ENCODE results near the gene EPHA4. TPM values are rescaled to one million over a fixed set of nuclear protein-coding genes. Genes with fewer than 3 reads are reported as not detected.

The EPHA4 gene
- total RNA-seq, 1 experiment from 2014 or later: 3.2 TPM

DNA sequence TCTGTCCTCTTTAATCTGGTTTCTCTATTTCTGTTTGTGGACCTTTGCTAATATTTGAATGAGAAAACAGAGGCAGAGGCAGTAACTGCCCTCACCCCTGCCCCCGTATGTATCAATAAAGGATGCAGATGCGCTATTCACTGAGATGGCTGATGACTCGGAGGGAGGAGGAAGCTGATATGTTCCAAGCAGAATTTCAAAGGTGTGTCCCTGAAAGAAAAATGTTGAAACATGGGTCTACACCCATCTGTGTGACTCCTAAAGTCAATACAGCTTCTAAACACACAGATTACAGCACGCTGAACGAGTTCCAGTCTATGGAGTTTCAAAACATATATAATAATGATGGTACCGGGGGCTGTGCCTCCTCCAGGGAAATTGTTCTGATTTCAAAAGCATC is 38.8 kb downstream of the EPHA4 start:
- DNase-seq: no peak
- peaks cover 22% of the 10 kb centered on the region for H3K4me1 Mint-ChIP-seq (ENCODE audit: low read depth, unreplicated experiment)

DNA sequence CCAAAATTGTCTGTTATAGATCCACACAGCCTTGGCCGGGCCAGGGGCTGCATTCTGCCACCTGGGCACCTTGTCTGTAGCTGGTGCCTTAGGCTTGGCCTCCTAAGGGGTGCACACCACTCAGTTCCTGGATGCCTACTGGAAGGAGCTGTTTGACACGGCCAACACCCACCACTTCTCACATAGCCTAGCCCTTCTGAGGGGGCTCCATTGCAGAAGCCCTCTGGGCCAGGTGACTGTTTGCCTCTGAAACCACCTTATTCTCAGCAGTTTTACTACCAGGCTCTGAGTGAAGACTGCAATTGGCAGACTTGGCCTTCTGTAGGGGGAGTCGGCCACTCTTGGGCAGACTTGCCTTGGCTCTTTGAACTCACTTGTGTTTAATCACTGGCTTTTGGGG is 39.5 kb downstream of the EPHA4 start:
- CTCF ChIA-PET: no interaction called here
- TF ChIP-seq, protein P1, sequence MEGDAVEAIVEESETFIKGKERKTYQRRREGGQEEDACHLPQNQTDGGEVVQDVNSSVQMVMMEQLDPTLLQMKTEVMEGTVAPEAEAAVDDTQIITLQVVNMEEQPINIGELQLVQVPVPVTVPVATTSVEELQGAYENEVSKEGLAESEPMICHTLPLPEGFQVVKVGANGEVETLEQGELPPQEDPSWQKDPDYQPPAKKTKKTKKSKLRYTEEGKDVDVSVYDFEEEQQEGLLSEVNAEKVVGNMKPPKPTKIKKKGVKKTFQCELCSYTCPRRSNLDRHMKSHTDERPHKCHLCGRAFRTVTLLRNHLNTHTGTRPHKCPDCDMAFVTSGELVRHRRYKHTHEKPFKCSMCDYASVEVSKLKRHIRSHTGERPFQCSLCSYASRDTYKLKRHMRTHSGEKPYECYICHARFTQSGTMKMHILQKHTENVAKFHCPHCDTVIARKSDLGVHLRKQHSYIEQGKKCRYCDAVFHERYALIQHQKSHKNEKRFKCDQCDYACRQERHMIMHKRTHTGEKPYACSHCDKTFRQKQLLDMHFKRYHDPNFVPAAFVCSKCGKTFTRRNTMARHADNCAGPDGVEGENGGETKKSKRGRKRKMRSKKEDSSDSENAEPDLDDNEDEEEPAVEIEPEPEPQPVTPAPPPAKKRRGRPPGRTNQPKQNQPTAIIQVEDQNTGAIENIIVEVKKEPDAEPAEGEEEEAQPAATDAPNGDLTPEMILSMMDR (IDR thresholded peaks at IDR 0.05; ENCODE audit: unreplicated experiment): no peak
- H3K4me3 Mint-ChIP-seq (ENCODE audit: low read depth, unreplicated experiment): no peak overlapping the region
- no peaks in the 10 kb centered on the region for H3K27me3 Mint-ChIP-seq (ENCODE audit: unreplicated experiment)
- BruUV-seq (replicated peaks): no TSS peak
- intact Hi-C loops (cut with micrococcal nuclease; ENCODE audit: unreplicated experiment): no loop called here
- DNase-seq: no peak
- H3K9me3 Mint-ChIP-seq (ENCODE audit: low read depth, unreplicated experiment): no peaks in the 10 kb centered on the region
- no peak overlapping the region for H3K27ac Mint-ChIP-seq (ENCODE audit: unreplicated experiment)
- H3K4me1 Mint-ChIP-seq (ENCODE audit: low read depth, unreplicated experiment): peaks cover 20% of the 10 kb centered on the region
- H3K36me3 Mint-ChIP-seq (ENCODE audit: insufficient read depth, unreplicated experiment): no peaks in the 10 kb centered on the region

More for the DNA sequence above, 38.8 kb downstream of the EPHA4 start:
- no peaks in the 10 kb centered on the region for H3K27me3 Mint-ChIP-seq (ENCODE audit: unreplicated experiment)
- no peak overlapping the region for H3K4me3 Mint-ChIP-seq (ENCODE audit: low read depth, unreplicated experiment)
- H3K9me3 Mint-ChIP-seq (ENCODE audit: low read depth, unreplicated experiment): no peaks in the 10 kb centered on the region
- no peak overlapping the region for H3K27ac Mint-ChIP-seq (ENCODE audit: unreplicated experiment)
- no TSS peak for BruUV-seq (replicated peaks)
- CTCF ChIA-PET: no interaction called here
- no peaks in the 10 kb centered on the region for H3K36me3 Mint-ChIP-seq (ENCODE audit: insufficient read depth, unreplicated experiment)
- intact Hi-C loops (cut with micrococcal nuclease; ENCODE audit: unreplicated experiment): no loop called here
- TF ChIP-seq, protein P1 (IDR thresholded peaks at IDR 0.05; ENCODE audit: unreplicated experiment): no peak

DNA sequence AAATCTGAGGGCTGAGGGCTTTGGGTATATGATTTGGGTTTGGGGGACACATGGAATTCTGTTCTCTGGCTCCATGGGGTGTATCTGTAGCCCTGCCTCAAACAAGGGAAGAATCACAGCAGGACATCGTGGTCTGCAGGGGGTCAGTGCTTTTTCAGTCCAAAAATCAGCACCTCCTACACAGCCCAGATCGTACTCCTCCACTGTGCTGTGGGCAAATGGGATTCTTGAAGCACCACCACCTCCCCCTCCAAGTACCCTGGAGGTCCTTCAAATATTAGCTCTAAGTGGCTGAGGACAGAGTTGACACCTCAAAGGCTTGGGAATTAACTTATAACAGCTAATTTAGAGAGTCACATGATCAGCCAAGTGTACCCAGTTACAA is 41.5 kb downstream of the EPHA4 start:
- no peaks in the 10 kb centered on the region for H3K9me3 Mint-ChIP-seq (ENCODE audit: low read depth, unreplicated experiment)
- H3K36me3 Mint-ChIP-seq (ENCODE audit: insufficient read depth, unreplicated experiment): no peaks in the 10 kb centered on the region
- TF ChIP-seq, protein P1 (IDR thresholded peaks at IDR 0.05; ENCODE audit: unreplicated experiment): no peak
- intact Hi-C loops (cut with micrococcal nuclease; ENCODE audit: unreplicated experiment): no loop called here
- no peaks in the 10 kb centered on the region for H3K27me3 Mint-ChIP-seq (ENCODE audit: unreplicated experiment)
- peaks cover 22% of the 10 kb centered on the region for H3K4me1 Mint-ChIP-seq (ENCODE audit: low read depth, unreplicated experiment)
- H3K27ac Mint-ChIP-seq (ENCODE audit: unreplicated experiment): no peak overlapping the region
- CTCF ChIA-PET: interaction anchor here (0.7 kb wide), 1 partner anchor 691 kb away, joined by 3 read pairs; no protein-coding TSS in a partner anchor
- BruUV-seq (replicated peaks): no TSS peak
- no peak overlapping the region for H3K4me3 Mint-ChIP-seq (ENCODE audit: low read depth, unreplicated experiment)
- no peak for DNase-seq

DNA sequence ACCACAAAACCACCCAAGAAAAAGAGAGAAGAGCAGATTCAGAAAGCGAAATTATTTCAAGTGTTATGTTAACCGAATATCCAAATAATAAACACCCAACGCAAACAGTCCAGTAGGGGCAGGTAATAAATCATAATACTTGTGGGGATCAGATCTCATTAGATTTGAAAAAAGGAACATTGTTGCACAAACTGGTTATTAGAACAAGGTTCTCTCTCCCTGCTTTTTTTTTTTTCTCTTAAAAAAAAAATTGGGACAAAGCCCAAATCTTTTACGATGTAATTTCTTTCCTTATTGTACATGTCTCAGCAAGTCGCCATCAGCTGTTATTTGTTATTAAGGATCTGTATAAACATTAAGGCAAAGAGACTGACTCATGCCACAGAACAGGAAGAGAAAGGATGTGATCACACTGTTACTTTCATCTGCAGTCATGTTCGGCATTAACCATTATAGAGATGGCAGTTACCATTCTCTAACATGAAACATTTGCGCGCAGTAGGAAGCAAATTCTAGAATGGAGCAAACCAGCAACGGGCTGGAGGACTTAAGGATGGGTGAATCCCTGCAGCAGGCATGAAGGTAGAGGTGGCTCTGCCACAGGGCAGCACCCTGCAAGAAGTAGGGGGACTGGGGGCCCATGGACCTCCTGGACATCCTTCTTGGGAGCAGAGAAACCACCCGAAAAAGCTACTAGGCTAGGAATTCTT is 42.0 kb downstream of the EPHA4 start:
- Mint-ChIP-seq H3K4me1 (ENCODE audit: low read depth, unreplicated experiment) (peaks cover 22% of the 10 kb centered on the region), H3K36me3 (ENCODE audit: insufficient read depth, unreplicated experiment) (no peaks in the 10 kb centered on the region), H3K9me3 (ENCODE audit: low read depth, unreplicated experiment) (no peaks in the 10 kb centered on the region), H3K27ac (ENCODE audit: unreplicated experiment) (no peak overlapping the region), H3K27me3 (ENCODE audit: unreplicated experiment) (no peaks in the 10 kb centered on the region), H3K4me3 (ENCODE audit: low read depth, unreplicated experiment) (no peak overlapping the region)
- intact Hi-C loops (cut with micrococcal nuclease; ENCODE audit: unreplicated experiment): no loop called here
- no peak for DNase-seq
- CTCF ChIA-PET: interaction anchor here (0.7 kb wide), 1 partner anchor 691 kb away, joined by 3 read pairs; no protein-coding TSS in a partner anchor
- TF ChIP-seq, protein P1 (IDR thresholded peaks at IDR 0.05; ENCODE audit: unreplicated experiment): no peak
- BruUV-seq (replicated peaks): no TSS peak
